DND-41 (cell line): ENCODE measurements around the gene FIZ1.

Experiments
- ATAC-seq: fragments of 200-7000 bp; cut with Tn5 transposase; 3 replicates; pipeline ENCODE4 v1.9.1; 2021; ENCODE audit warnings: low read depth; ENCODE audit not compliant: insufficient read depth
- DNase-seq: peaks from one replicate; pipeline ENCODE4 v3.0.0-alpha.2; 2020
- H2AFZ ChIP-seq: 2 replicates; pipeline ENCODE4 v1.6.0; 2012; ENCODE audit warnings: low read depth, low read length
- H3K27ac ChIP-seq: 2 replicates; pipeline ENCODE4 v1.5.1; 2012; ENCODE audit warnings: low read length, inconsistent platforms
- H3K27me3 ChIP-seq: fragments of 200-600 bp; sonication (generic); 2 replicates; pipeline ENCODE4 v1.6.0; 2012; ENCODE audit warnings: low read length, mild to moderate bottlenecking, inconsistent platforms; ENCODE audit not compliant: insufficient read depth, poor library complexity
- H3K36me3 ChIP-seq: 2 replicates; pipeline ENCODE4 v1.5.1; 2012; ENCODE audit warnings: low read length, inconsistent platforms; ENCODE audit not compliant: insufficient read depth
- H3K4me1 ChIP-seq: 2 replicates; pipeline ENCODE4 v1.5.1; 2012; ENCODE audit warnings: mild to moderate bottlenecking, low read length; ENCODE audit not compliant: insufficient read depth
- H3K4me2 ChIP-seq: 2 replicates; pipeline ENCODE4 v1.6.0; 2012; ENCODE audit warnings: mild to moderate bottlenecking, moderate library complexity, low read length, inconsistent platforms; ENCODE audit not compliant: insufficient read depth
- H3K4me3 ChIP-seq, 2 experiments: fragments of 200-600 bp in 1 of 2; shearing (Covaris generic) in 1 of 2; 2 replicates each; pipeline ENCODE4 v1.5.1; 2012 to 2016; ENCODE audit warnings: inconsistent platforms in 2 of 2, low read length in 2 of 2, mild to moderate bottlenecking in 2 of 2, low read depth in 1 of 2, moderate library complexity in 1 of 2
- H3K79me2 ChIP-seq: 2 replicates; pipeline ENCODE4 v1.6.0; 2012; ENCODE audit warnings: low read length, inconsistent platforms; ENCODE audit not compliant: insufficient read depth
- H3K9ac ChIP-seq: 2 replicates; pipeline ENCODE4 v1.6.0; 2012; ENCODE audit warnings: low read depth, mild to moderate bottlenecking, inconsistent platforms, low read length, moderate library complexity
- H3K9me3 ChIP-seq: 2 replicates; pipeline ENCODE4 v1.5.1; 2012; ENCODE audit warnings: low read length, moderate library complexity, mild to moderate bottlenecking, inconsistent platforms; ENCODE audit not compliant: insufficient read depth, severe bottlenecking
- H4K20me1 ChIP-seq: 2 replicates; pipeline ENCODE4 v1.6.0; 2012; ENCODE audit warnings: low read length; ENCODE audit not compliant: insufficient read depth
- EZH2 ChIP-seq: IDR thresholded peaks from 3 replicates; pipeline ENCODE4 v1.6.1; 2012; ENCODE audit warnings: borderline replicate concordance, low read depth, mild to moderate bottlenecking, moderate library complexity, low read length, inconsistent platforms; ENCODE audit not compliant: severe bottlenecking
- TF ChIP-seq, protein P1 (sequence below): IDR thresholded peaks from 2 replicates; pipeline ENCODE4 v1.5.1; 2012; ENCODE audit warnings: borderline replicate concordance, low read length, moderate library complexity, mild to moderate bottlenecking; ENCODE audit not compliant: poor library complexity, severe bottlenecking; ENCODE audit errors: extremely low read depth

FIZ1 gene

GRCh38 chr19:55594996-55595545 is 4.2 kb downstream of the FIZ1 start:
- Histone ChIP-seq H3K9ac (no peak overlapping the region), H3K27me3 (no peaks in the 10 kb centered on the region), H3K4me1 (peaks cover 12% of the 10 kb centered on the region), H3K36me3 (peaks cover 44% of the 10 kb centered on the region), H3K27ac (no peak overlapping the region), H3K9me3 (no peaks in the 10 kb centered on the region), H4K20me1 (no peaks in the 10 kb centered on the region), H2AFZ (no peak overlapping the region), H3K79me2 (peaks cover 11% of the 10 kb centered on the region; the same call in 1 of the 2 replicates), H3K4me2 (no peak overlapping the region), H3K4me3 (no peak overlapping the region)
- DNase-seq (no peak), ATAC-seq (no peak)
- TF ChIP-seq, protein P1, sequence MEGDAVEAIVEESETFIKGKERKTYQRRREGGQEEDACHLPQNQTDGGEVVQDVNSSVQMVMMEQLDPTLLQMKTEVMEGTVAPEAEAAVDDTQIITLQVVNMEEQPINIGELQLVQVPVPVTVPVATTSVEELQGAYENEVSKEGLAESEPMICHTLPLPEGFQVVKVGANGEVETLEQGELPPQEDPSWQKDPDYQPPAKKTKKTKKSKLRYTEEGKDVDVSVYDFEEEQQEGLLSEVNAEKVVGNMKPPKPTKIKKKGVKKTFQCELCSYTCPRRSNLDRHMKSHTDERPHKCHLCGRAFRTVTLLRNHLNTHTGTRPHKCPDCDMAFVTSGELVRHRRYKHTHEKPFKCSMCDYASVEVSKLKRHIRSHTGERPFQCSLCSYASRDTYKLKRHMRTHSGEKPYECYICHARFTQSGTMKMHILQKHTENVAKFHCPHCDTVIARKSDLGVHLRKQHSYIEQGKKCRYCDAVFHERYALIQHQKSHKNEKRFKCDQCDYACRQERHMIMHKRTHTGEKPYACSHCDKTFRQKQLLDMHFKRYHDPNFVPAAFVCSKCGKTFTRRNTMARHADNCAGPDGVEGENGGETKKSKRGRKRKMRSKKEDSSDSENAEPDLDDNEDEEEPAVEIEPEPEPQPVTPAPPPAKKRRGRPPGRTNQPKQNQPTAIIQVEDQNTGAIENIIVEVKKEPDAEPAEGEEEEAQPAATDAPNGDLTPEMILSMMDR = no peak
- no peak for TF ChIP-seq EZH2

- Histone ChIP-seq H3K4me3 (no peak overlapping the region), H2AFZ (no peak overlapping the region), H3K4me2 (no peak overlapping the region), H3K27ac (no peak overlapping the region), H3K79me2 (peaks cover 7% of the 10 kb centered on the region; the same call in 1 of the 2 replicates), H3K9me3 (no peaks in the 10 kb centered on the region), H3K4me1 (peaks cover 8% of the 10 kb centered on the region), H3K36me3 (peaks cover 44% of the 10 kb centered on the region), H4K20me1 (no peaks in the 10 kb centered on the region), H3K27me3 (no peaks in the 10 kb centered on the region), H3K9ac (no peak overlapping the region)
- ATAC-seq (no peak), DNase-seq (no peak)
- no peak for TF ChIP-seq EZH2
Measured at GRCh38 chr19:55593096-55593772, 6.1 kb downstream of the FIZ1 start.

DNA sequence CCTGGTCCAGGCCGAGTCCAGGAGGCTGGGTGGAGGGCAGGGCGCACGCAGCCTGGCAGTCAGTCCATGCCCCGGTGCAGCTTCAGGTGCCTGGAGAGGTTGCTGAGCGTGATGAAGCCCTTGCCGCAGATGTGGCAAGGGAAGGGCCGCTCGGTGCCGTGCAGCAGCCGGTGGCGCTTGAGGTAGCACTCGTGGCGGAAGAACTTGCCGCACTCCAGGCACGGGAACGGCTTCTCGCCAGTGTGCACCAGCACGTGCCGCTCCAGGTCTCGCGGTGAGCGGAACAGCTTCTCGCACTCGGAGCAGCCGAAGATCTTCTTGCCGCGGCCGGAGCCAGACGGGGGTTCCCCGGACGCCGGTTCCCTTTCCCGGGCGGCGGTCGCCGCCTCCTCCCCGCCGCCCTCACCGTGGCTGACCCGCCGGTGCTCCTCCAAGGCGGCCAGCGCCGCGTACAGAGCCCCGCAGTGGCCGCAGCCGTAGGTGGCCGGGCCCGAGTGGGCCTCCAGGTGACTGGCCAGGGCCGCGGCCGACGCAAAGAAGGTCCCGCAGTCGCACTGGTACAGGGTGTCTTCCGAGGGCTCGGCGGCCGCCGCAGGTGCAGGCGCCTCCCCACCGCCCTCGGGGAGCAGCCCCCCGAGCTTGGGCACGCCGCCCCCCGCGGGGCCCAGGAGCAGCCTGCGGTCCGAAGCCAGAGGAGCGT is 6.8 kb downstream of the FIZ1 start:
- TF ChIP-seq EZH2 = no peak
- TF ChIP-seq, protein P1 = no peak
- ATAC-seq (no peak), DNase-seq (no peak)
- H3K9me3 ChIP-seq = no peaks in the 10 kb centered on the region
- no peaks in the 10 kb centered on the region for H4K20me1 ChIP-seq
- no peak overlapping the region for H3K4me2 ChIP-seq
- no peak overlapping the region for H3K27ac ChIP-seq
- H3K79me2 ChIP-seq = 0 out of 2 replicates have a peak, but pooled peaks cover under 1% of the 10 kb centered on the region
- H3K36me3 ChIP-seq = peaks cover 40% of the 10 kb centered on the region
- no peak overlapping the region for H3K4me3 ChIP-seq
- no peak overlapping the region for H2AFZ ChIP-seq
- no peak overlapping the region for H3K9ac ChIP-seq
- peaks cover 9% of the 10 kb centered on the region for H3K4me1 ChIP-seq
- no peaks in the 10 kb centered on the region for H3K27me3 ChIP-seq

DNA sequence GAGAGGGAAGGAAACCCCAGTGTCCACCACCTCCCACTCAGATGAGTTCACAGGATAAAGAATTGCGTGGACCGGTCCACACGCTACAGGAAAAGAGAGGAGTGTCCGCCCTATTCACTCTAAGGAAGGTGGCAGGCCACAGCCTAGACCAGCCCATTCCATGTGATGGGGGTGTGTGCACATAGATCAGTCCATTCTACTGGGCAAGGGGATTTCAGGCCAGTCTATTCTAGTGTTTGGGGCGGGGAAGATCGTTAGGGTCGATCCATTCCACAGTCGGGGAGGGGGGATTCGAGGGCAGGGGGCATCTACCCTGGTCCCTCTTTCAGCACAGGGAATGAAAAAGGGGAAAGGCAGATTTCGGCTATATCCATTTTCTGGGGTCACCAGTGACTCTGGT is 7.8 kb downstream of the FIZ1 start:
- Histone ChIP-seq H3K4me2 (no peak overlapping the region), H3K4me3 (no peak overlapping the region), H3K27ac (no peak overlapping the region), H3K36me3 (peaks cover 32% of the 10 kb centered on the region), H3K4me1 (peaks cover 19% of the 10 kb centered on the region), H2AFZ (no peak overlapping the region), H4K20me1 (no peaks in the 10 kb centered on the region), H3K9ac (no peak overlapping the region), H3K9me3 (no peaks in the 10 kb centered on the region), H3K79me2 (no peaks in the 10 kb centered on the region), H3K27me3 (no peaks in the 10 kb centered on the region)
- TF ChIP-seq EZH2 = no peak
- TF ChIP-seq, protein P1 = no peak
- DNase-seq = no peak
- no peak for ATAC-seq
